ENCODE data around the gene LRFN2.

- TF ChIP-seq CTCF (IDR thresholded peaks at IDR 0.05; ENCODE audit: insufficient read depth, low read depth, low read length) (no peak), EZH2 (IDR thresholded peaks at IDR 0.05; ENCODE audit: insufficient read depth, low read length) (no peak)
Observed at GRCh38 chr6:40460380-40460779, 126.8 kb downstream of the LRFN2 start.

Data from astrocyte (in vitro differentiated cells and primary cell).